ENCODE measurements around the gene DDX54. TPM values are rescaled to one million over a fixed set of nuclear protein-coding genes. Genes with fewer than 3 reads are reported as not detected.

DDX54 gene
- total RNA-seq, 2 donors from 2014 or later = 42.0 to 56.9 TPM

- ATAC-seq (peak; percentile 86), DNase-seq (peak; percentile 65 to 66)
- intact Hi-C loops (cut with DNase I, micrococcal nuclease) = no loop called here
Observed at GRCh38 chr12:113196990-113197389, 11.7 kb upstream of the DDX54 start.

- intact Hi-C loops (cut with DNase I, micrococcal nuclease) = no loop called here
- no peak for ATAC-seq
Observed at GRCh38 chr12:113196582-113196981, 11.3 kb upstream of the DDX54 start.

GRCh38 chr12:113195598-113195997 lies 10.3 kb upstream of the DDX54 start:
- DNase-seq = no peak
- intact Hi-C loops (cut with DNase I, micrococcal nuclease) = no loop called here
- no peak for ATAC-seq

More at GRCh38 chr12:113196582-113196981, 11.3 kb upstream of the DDX54 start:
- no peak for DNase-seq

GRCh38 chr12:113194971-113195391 lies 9.7 kb upstream of the DDX54 start:
- no peak for DNase-seq
- intact Hi-C loops (cut with DNase I, micrococcal nuclease) = no loop called here
- no peak for ATAC-seq

GRCh38 chr12:113191227-113191626 lies 5.9 kb upstream of the DDX54 start:
- ATAC-seq (no peak), DNase-seq (no peak)
- intact Hi-C loops (cut with DNase I, micrococcal nuclease) = no loop called here

GRCh38 chr12:113190761-113191160 lies 5.5 kb upstream of the DDX54 start:
- no peak for ATAC-seq
- intact Hi-C loops (cut with DNase I, micrococcal nuclease) = no loop called here
- no peak for DNase-seq

GRCh38 chr12:113189361-113189760 lies 4.1 kb upstream of the DDX54 start:
- DNase-seq (no peak), ATAC-seq (no peak)
- intact Hi-C loops (cut with DNase I, micrococcal nuclease) = no loop called here

- ATAC-seq (no peak), DNase-seq (peak; percentile 40 to 47)
- intact Hi-C loops (cut with DNase I, micrococcal nuclease) = no loop called here
Observed at GRCh38 chr12:113186666-113187325, 1.5 kb upstream of the DDX54 start.

- intact Hi-C loops (cut with DNase I, micrococcal nuclease) = no loop called here
- peak; percentile 9 for ATAC-seq
- DNase-seq = no peak
Observed at GRCh38 chr12:113186033-113186365, 721 bp upstream of the DDX54 start.

- ATAC-seq = peak; percentile 84
- intact Hi-C loops (cut with DNase I, micrococcal nuclease) = no loop called here
- peak; percentile 90 to 92 for DNase-seq
Observed at GRCh38 chr12:113184900-113185179, 438 bp downstream of the DDX54 start.

- ATAC-seq = peak; percentile 58
- no peak for DNase-seq
- intact Hi-C loops (cut with DNase I, micrococcal nuclease) = no loop called here
Observed at GRCh38 chr12:113184098-113184899, 979 bp downstream of the DDX54 start.

- intact Hi-C loops (cut with DNase I, micrococcal nuclease) = no loop called here
- no peak for ATAC-seq
- no peak for DNase-seq
Observed at GRCh38 chr12:113183030-113183589, 2.2 kb downstream of the DDX54 start.

GRCh38 chr12:113181975-113182374 lies 3.3 kb downstream of the DDX54 start:
- intact Hi-C loops (cut with DNase I, micrococcal nuclease) = no loop called here
- ATAC-seq (no peak), DNase-seq (no peak)

GRCh38 chr12:113180333-113180732 lies 4.9 kb downstream of the DDX54 start:
- DNase-seq = no peak
- intact Hi-C loops (cut with DNase I, micrococcal nuclease) = no loop called here
- ATAC-seq = no peak

GRCh38 chr12:113179023-113179422 lies 6.3 kb downstream of the DDX54 start:
- DNase-seq = no peak
- ATAC-seq = no peak
- intact Hi-C loops (cut with DNase I, micrococcal nuclease) = no loop called here

- intact Hi-C loops (cut with DNase I, micrococcal nuclease) = loop anchor here in 1 of 2 donors (5.0 kb wide), 1 partner anchor 127 kb away; no protein-coding TSS in a partner anchor
- ATAC-seq (peak; percentile 80), DNase-seq (peak; percentile 44 to 81)
Observed at GRCh38 chr12:113174461-113175384, 10.6 kb downstream of the DDX54 start.

GRCh38 chr12:113173081-113173698 lies 12.1 kb downstream of the DDX54 start:
- intact Hi-C loops (cut with DNase I, micrococcal nuclease) = loop anchor here in 1 of 2 donors (5.0 kb wide), 1 partner anchor 126 kb away; no protein-coding TSS in a partner anchor
- ATAC-seq = no peak
- DNase-seq = no peak

GRCh38 chr12:113172185-113172584 lies 13.1 kb downstream of the DDX54 start:
- intact Hi-C loops (cut with DNase I, micrococcal nuclease) = loop anchor here in 1 of 2 donors (5.0 kb wide), 1 partner anchor 125 kb away; no protein-coding TSS in a partner anchor
- ATAC-seq (no peak), DNase-seq (no peak)

GRCh38 chr12:113171543-113171942 lies 13.7 kb downstream of the DDX54 start:
- no peak for DNase-seq
- intact Hi-C loops (cut with DNase I, micrococcal nuclease) = loop anchor here in 1 of 2 donors (5.0 kb wide), 1 partner anchor 124 kb away; no protein-coding TSS in a partner anchor
- no peak for ATAC-seq
